Measurements from ENCODE around the gene MTARC2.

DNA sequence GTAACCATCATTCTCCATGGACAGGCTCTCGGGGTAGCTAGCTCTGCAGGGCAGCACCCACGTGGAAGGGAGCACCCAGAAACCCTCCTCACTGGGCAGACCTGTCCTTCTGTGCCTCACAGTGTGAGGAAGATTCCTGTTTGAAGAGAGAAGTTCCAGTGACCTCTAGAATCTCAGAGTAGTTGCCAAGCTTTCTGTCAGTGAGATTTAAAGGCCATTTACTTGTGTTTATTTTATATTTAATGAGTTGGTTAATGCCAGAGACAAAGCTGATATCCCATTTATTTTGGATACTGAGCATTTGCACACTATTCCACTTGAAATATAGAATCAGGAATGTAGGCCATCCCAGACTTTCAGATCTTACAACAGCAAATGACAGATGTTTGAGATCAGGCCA, 67.3 kb downstream of the MTARC2 start:
- TF ChIP-seq EZH2phosphoT487 (IDR thresholded peaks at IDR 0.05; ENCODE audit: insufficient read depth, low read depth) (no peak), EZH2 (IDR thresholded peaks at IDR 0.05; ENCODE audit: insufficient read depth, poor library complexity, severe bottlenecking) (no peak)

Measured in GM23248 (cell line).